GM23248 (cell line): ENCODE data around the gene SEL1L. TPM values are rescaled to one million over a fixed set of nuclear protein-coding genes. Genes with fewer than 3 reads are reported as not detected.

Experiments used
- DNase-seq: peaks from one replicate; pipeline ENCODE4 v3.0.0-alpha.2; 2015
- H2AFZ ChIP-seq: fragments of 200-600 bp; sonication (generic); 2 replicates; pipeline ENCODE4 v1.6.1; 2016; ENCODE audit warnings: antibody characterized with exemption
- H3F3A ChIP-seq: fragments of 200-600 bp; sonication (generic); 2 replicates; pipeline ENCODE4 v1.6.1; 2016; ENCODE audit warnings: mild to moderate bottlenecking, antibody characterized with exemption, mixed run types; ENCODE audit not compliant: insufficient read depth
- H3K27ac ChIP-seq: fragments of 200-600 bp; sonication (generic); 2 replicates; pipeline ENCODE4 v1.5.1; 2016; ENCODE audit warnings: mild to moderate bottlenecking
- H3K27me3 ChIP-seq: fragments of 200-600 bp; sonication (generic); replicated peaks from 2 replicates; pipeline ENCODE4 v1.6.1; 2016; ENCODE audit warnings: mild to moderate bottlenecking; ENCODE audit not compliant: insufficient read depth
- H3K36me3 ChIP-seq: fragments of 200-600 bp; sonication (generic); 2 replicates; pipeline ENCODE4 v1.6.1; 2016; ENCODE audit warnings: low read depth, mild to moderate bottlenecking
- H3K4me1 ChIP-seq: fragments of 200-600 bp; sonication (generic); 2 replicates; pipeline ENCODE4 v1.6.1; 2016; ENCODE audit warnings: mild to moderate bottlenecking; ENCODE audit not compliant: insufficient read depth
- H3K4me2 ChIP-seq: fragments of 200-600 bp; sonication (generic); one replicate; pipeline ENCODE4 v1.6.1; 2016; ENCODE audit warnings: mild to moderate bottlenecking; ENCODE audit not compliant: unreplicated experiment
- H3K4me3 ChIP-seq: fragments of 200-600 bp; sonication (generic); 2 replicates; pipeline ENCODE4 v1.5.1; 2016; ENCODE audit warnings: mild to moderate bottlenecking
- H3K79me2 ChIP-seq: fragments of 200-600 bp; sonication (generic); 2 replicates; pipeline ENCODE4 v1.6.1; 2016; ENCODE audit warnings: mild to moderate bottlenecking; ENCODE audit not compliant: insufficient read depth
- H3K9ac ChIP-seq: fragments of 200-600 bp; sonication (generic); 2 replicates; pipeline ENCODE4 v1.6.1; 2016; ENCODE audit warnings: mild to moderate bottlenecking
- H3K9me2 ChIP-seq: fragments of 200-600 bp; sonication (generic); 2 replicates; pipeline ENCODE4 v1.6.1; 2016; ENCODE audit warnings: mixed run types, mild to moderate bottlenecking, moderate library complexity; ENCODE audit not compliant: insufficient read depth
- H3K9me3 ChIP-seq: fragments of 200-600 bp; sonication (generic); one replicate; pipeline ENCODE4 v1.6.1; 2017; ENCODE audit warnings: low read depth
- H4K20me1 ChIP-seq: fragments of 200-600 bp; sonication (generic); 2 replicates; pipeline ENCODE4 v1.6.0; 2016; ENCODE audit not compliant: insufficient read depth
- EZH2 ChIP-seq: fragments of 200-600 bp; sonication (generic); IDR thresholded peaks from 2 replicates; pipeline ENCODE4 v1.6.1; 2018; ENCODE audit warnings: antibody characterized with exemption, mild to moderate bottlenecking; ENCODE audit not compliant: insufficient read depth, poor library complexity, severe bottlenecking
- EZH2phosphoT487 ChIP-seq: fragments of 200-600 bp; sonication (generic); IDR thresholded peaks from 2 replicates; pipeline ENCODE4 v1.6.1; 2018; ENCODE audit warnings: antibody characterized with exemption, moderate library complexity, mild to moderate bottlenecking, low read depth; ENCODE audit not compliant: insufficient read depth
- WGBS, 2 experiments: methylation state at CpG; one replicate each; pipeline ENCODE4 v1.1.6; 2015 to 2017; ENCODE audit warnings: low lambda C conversion rate in 2 of 2, low coverage in 1 of 2; ENCODE audit errors: missing lambda C conversion rate in 2 of 2; 5-methylcytosine and 5-hydroxymethylcytosine counted together
- in situ Hi-C: fragments of 300-500 bp; cut with MboI; formaldehyde crosslinking; loops from 2 replicates; pipeline ENCODE4 v1.15.0; 2020
- polyA plus RNA-seq: library from polyadenylated mRNA; unstranded; fragments of >200 nt; fragmentation: Nextera tagmentation; extraction: Ambion mirVana; gene quantifications from 2 replicates; pipeline ENCODE4 v1.2.1, GENCODE V29; 2016
- total RNA-seq: library from RNA; depleted of rRNA; stranded (reverse); fragments of >200 nt; shearing (Covaris generic); gene quantifications from 2 replicates; pipeline ENCODE4 v1.2.3, GENCODE V29; 2014

The SEL1L gene
- total and polyA plus RNA-seq, 2 experiments from 2014 or later: 49.4 to 69.2 TPM

DNA sequence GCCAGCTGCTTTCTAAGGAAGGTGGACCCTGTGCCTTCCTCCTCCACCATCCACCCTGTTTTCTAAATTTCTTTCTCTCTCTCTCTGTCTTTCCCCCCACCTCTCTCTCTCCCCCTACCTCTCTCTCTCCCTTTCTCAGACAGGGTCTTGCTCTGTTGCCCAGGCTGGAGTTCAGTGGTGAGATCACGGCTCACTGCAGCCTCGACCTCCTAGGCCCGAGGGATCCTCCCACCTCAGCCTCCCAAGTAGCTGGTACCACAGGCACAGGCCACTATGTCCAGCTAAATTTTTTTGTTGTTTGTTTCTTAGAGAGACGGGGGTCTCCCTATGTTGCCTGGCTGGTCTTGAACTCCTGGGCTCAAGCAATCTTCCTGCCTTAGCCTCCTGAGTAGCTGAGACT lies 73.7 kb downstream of the SEL1L start:
- Histone ChIP-seq H3K36me3 (no peaks in the 10 kb centered on the region), H3K27ac (no peak overlapping the region), H3K9ac (no peak overlapping the region), H2AFZ (no peak overlapping the region), H3K4me2 (no peak overlapping the region), H3F3A (no peaks in the 10 kb centered on the region), H3K79me2 (no peaks in the 10 kb centered on the region), H3K27me3 (no peaks in the 10 kb centered on the region; the same call in 1 of the 2 replicates), H4K20me1 (no peaks in the 10 kb centered on the region), H3K9me2 (no peaks in the 10 kb centered on the region), H3K9me3 (no peaks in the 10 kb centered on the region), H3K4me1 (no peaks in the 10 kb centered on the region), H3K4me3 (no peak overlapping the region)
- in situ Hi-C loops: loop anchor here (25.0 kb wide), 1 partner anchor 473 kb away; no protein-coding TSS in a partner anchor
- TF ChIP-seq EZH2phosphoT487 (no peak), EZH2 (no peak)
- 70 to 79% methylated on average over 4 of the region's 4 CpGs for WGBS, 2 experiments
- DNase-seq: no peak

GRCh38 chr14:81458352-81458751 lies 75.3 kb downstream of the SEL1L start:
- H3K36me3 ChIP-seq: no peaks in the 10 kb centered on the region
- H2AFZ ChIP-seq: no peak overlapping the region
- H3K9me2 ChIP-seq: no peaks in the 10 kb centered on the region
- H3K27ac ChIP-seq: no peak overlapping the region
- H3K79me2 ChIP-seq: no peaks in the 10 kb centered on the region
- H3K9ac ChIP-seq: no peak overlapping the region
- DNase-seq: no peak
- in situ Hi-C loops: loop anchor here (25.0 kb wide), 1 partner anchor 471 kb away; no protein-coding TSS in a partner anchor
- no peaks in the 10 kb centered on the region for H4K20me1 ChIP-seq
- H3K9me3 ChIP-seq: no peaks in the 10 kb centered on the region
- no peak overlapping the region for H3K4me3 ChIP-seq
- 74% methylated on average over 8 of the region's 8 CpGs for WGBS, 2 experiments
- peaks cover 6% of the 10 kb centered on the region; the same call in 1 of the 2 replicates for H3K27me3 ChIP-seq
- TF ChIP-seq EZH2phosphoT487 (no peak), EZH2 (no peak)
- H3K4me2 ChIP-seq: no peak overlapping the region
- no peaks in the 10 kb centered on the region for H3F3A ChIP-seq
- H3K4me1 ChIP-seq: no peaks in the 10 kb centered on the region

GRCh38 chr14:81455390-81455789 lies 78.3 kb downstream of the SEL1L start:
- no peak for TF ChIP-seq EZH2
- TF ChIP-seq EZH2phosphoT487: no peak
- Histone ChIP-seq H3K9ac (no peak overlapping the region), H3K9me2 (no peaks in the 10 kb centered on the region), H2AFZ (no peak overlapping the region), H3K4me2 (no peak overlapping the region), H3K4me3 (no peak overlapping the region), H3K4me1 (no peaks in the 10 kb centered on the region; the same call in 1 of the 2 replicates), H3K27ac (no peak overlapping the region), H3K27me3 (peaks cover 11% of the 10 kb centered on the region), H3K79me2 (no peaks in the 10 kb centered on the region), H4K20me1 (no peaks in the 10 kb centered on the region), H3K36me3 (no peaks in the 10 kb centered on the region), H3K9me3 (no peaks in the 10 kb centered on the region), H3F3A (no peaks in the 10 kb centered on the region)
- DNase-seq: peak; percentile 25
- in situ Hi-C loops: loop anchor here (25.0 kb wide), 1 partner anchor 468 kb away; no protein-coding TSS in a partner anchor
- WGBS, 2 experiments: 40 to 44% methylated on average over 5 of the region's 5 CpGs

GRCh38 chr14:81454572-81455218 lies 79.0 kb downstream of the SEL1L start:
- H3K36me3 ChIP-seq: no peaks in the 10 kb centered on the region
- no peak overlapping the region for H3K4me3 ChIP-seq
- H3K9me3 ChIP-seq: no peaks in the 10 kb centered on the region
- H3K79me2 ChIP-seq: no peaks in the 10 kb centered on the region
- H3K27ac ChIP-seq: no peak overlapping the region
- H3K27me3 ChIP-seq: peaks cover 11% of the 10 kb centered on the region
- no peak overlapping the region for H3K4me2 ChIP-seq
- H4K20me1 ChIP-seq: no peaks in the 10 kb centered on the region
- 80 to 83% methylated on average over 5 of the region's 5 CpGs for WGBS, 2 experiments
- no peak overlapping the region for H3K9ac ChIP-seq
- TF ChIP-seq EZH2: no peak
- TF ChIP-seq EZH2phosphoT487: no peak
- H3K9me2 ChIP-seq: no peaks in the 10 kb centered on the region
- H3F3A ChIP-seq: no peaks in the 10 kb centered on the region
- in situ Hi-C loops: loop anchor here (5.0 to 25.0 kb wide), 2 partner anchors 182 to 467 kb away; no protein-coding TSS in a partner anchor
- H3K4me1 ChIP-seq: no peaks in the 10 kb centered on the region; the same call in 1 of the 2 replicates
- no peak for DNase-seq
- H2AFZ ChIP-seq: no peak overlapping the region
